ENCODE results near the gene SETD3.

Gene SETD3

GRCh38 chr14:99418242-99418641 is 62.4 kb downstream of the SETD3 start:
- DNase-seq = no peak

- DNase-seq = no peak
These were observed 63.8 kb downstream of the SETD3 start for GRCh38 chr14:99416909-99417308.

GRCh38 chr14:99415496-99416281 is 65.0 kb downstream of the SETD3 start:
- DNase-seq = peak; percentile 71

- no peak for DNase-seq
These were observed 66.7 kb downstream of the SETD3 start for GRCh38 chr14:99413911-99414310.

GRCh38 chr14:99413172-99413571 is 67.5 kb downstream of the SETD3 start:
- DNase-seq = no peak

GRCh38 chr14:99412117-99413061 is 68.3 kb downstream of the SETD3 start:
- no peak for DNase-seq

- DNase-seq = no peak
These were observed 70.6 kb downstream of the SETD3 start for GRCh38 chr14:99410019-99410418.

GRCh38 chr14:99408971-99409289 is 71.7 kb downstream of the SETD3 start:
- DNase-seq = no peak

- no peak for DNase-seq
These were observed 72.2 kb downstream of the SETD3 start for GRCh38 chr14:99408286-99408970.

GRCh38 chr14:99407416-99407815 is 73.2 kb downstream of the SETD3 start:
- no peak for DNase-seq

GRCh38 chr14:99402950-99403349 is 77.7 kb downstream of the SETD3 start:
- DNase-seq = no peak

GRCh38 chr14:99402285-99402648 is 78.4 kb downstream of the SETD3 start:
- no peak for DNase-seq

- no peak for DNase-seq
These were observed 78.9 kb downstream of the SETD3 start for GRCh38 chr14:99401621-99402284.

- DNase-seq = no peak
These were observed 79.4 kb downstream of the SETD3 start for GRCh38 chr14:99401211-99401610.

GRCh38 chr14:99397698-99398097 is 83.0 kb downstream of the SETD3 start:
- DNase-seq = no peak

- DNase-seq = peak; percentile 66
These were observed 84.6 kb downstream of the SETD3 start for GRCh38 chr14:99395909-99396530.

GRCh38 chr14:99394602-99395156 is 86.0 kb downstream of the SETD3 start:
- no peak for DNase-seq

GRCh38 chr14:99393059-99393655 is 87.5 kb downstream of the SETD3 start:
- DNase-seq = peak; percentile 23

- no peak for DNase-seq
These were observed 89.0 kb downstream of the SETD3 start for GRCh38 chr14:99391671-99392070.

GRCh38 chr14:99389174-99389826 is 91.4 kb downstream of the SETD3 start:
- peak; percentile 23 for DNase-seq

- no peak for DNase-seq
These were observed 92.4 kb downstream of the SETD3 start for GRCh38 chr14:99388286-99388685.

Data from NCI-H1092 treated with DMSO at 0.1 percent for 48 hours (cell line).